Stimulated activated naive CD4-positive, alpha-beta T cell (primary cell): ENCODE results near the gene BCL11B.

ENCODE experiments used
- DNase-seq, 6 experiments: peaks; one replicate each; lab custom pipeline; 2025; lab: John Stamatoyannopoulos, UW

Gene BCL11B

GRCh38 chr14:99163446-99163845 is 108.6 kb downstream of the BCL11B start:
- no peak for DNase-seq

GRCh38 chr14:99159341-99160340 is 112.4 kb downstream of the BCL11B start:
- DNase-seq: no peak

GRCh38 chr14:99158646-99159165 is 113.3 kb downstream of the BCL11B start:
- no peak for DNase-seq

GRCh38 chr14:99158150-99158549 is 113.8 kb downstream of the BCL11B start:
- no peak for DNase-seq

GRCh38 chr14:99157676-99158075 is 114.3 kb downstream of the BCL11B start:
- no peak for DNase-seq

- no peak for DNase-seq
These were observed 114.8 kb downstream of the BCL11B start for GRCh38 chr14:99157246-99157645.

GRCh38 chr14:99156814-99157213 is 115.2 kb downstream of the BCL11B start:
- DNase-seq: no peak

- DNase-seq: no peak
These were observed 115.9 kb downstream of the BCL11B start for GRCh38 chr14:99156090-99156425.

- DNase-seq: no peak
These were observed 116.6 kb downstream of the BCL11B start for GRCh38 chr14:99155173-99156089.

GRCh38 chr14:99150236-99150635 is 121.8 kb downstream of the BCL11B start:
- no peak for DNase-seq

- DNase-seq: no peak
These were observed 123.0 kb downstream of the BCL11B start for GRCh38 chr14:99148861-99149610.

GRCh38 chr14:99148131-99148530 is 123.9 kb downstream of the BCL11B start:
- no peak for DNase-seq

GRCh38 chr14:99147366-99147740 is 124.6 kb downstream of the BCL11B start:
- DNase-seq: no peak

GRCh38 chr14:99146616-99147365 is 125.2 kb downstream of the BCL11B start:
- DNase-seq: no peak

- DNase-seq: no peak
These were observed 126.7 kb downstream of the BCL11B start for GRCh38 chr14:99145307-99145706.

- no peak for DNase-seq
These were observed 128.2 kb downstream of the BCL11B start for GRCh38 chr14:99143793-99144192.

GRCh38 chr14:99143126-99143525 is 128.9 kb downstream of the BCL11B start:
- DNase-seq: no peak

- DNase-seq: no peak
These were observed 130.8 kb downstream of the BCL11B start for GRCh38 chr14:99141236-99141635.

- DNase-seq: no peak
These were observed 132.8 kb downstream of the BCL11B start for GRCh38 chr14:99138999-99139865.
